Adipocyte (in vitro differentiated cells): ENCODE results near the gene LRRC43.

Source experiments
- DNase-seq: peaks from one replicate; pipeline ENCODE4 v3.0.0-alpha.2; 2015; ENCODE audit warnings: low read depth
- H3K27me3 ChIP-seq: replicated peaks from 2 replicates; pipeline ENCODE4 v1.7.0; 2013; ENCODE audit warnings: mild to moderate bottlenecking, low read length, moderate library complexity; ENCODE audit not compliant: control insufficient read depth, insufficient read depth
- H3K36me3 ChIP-seq: 2 replicates; pipeline ENCODE4 v1.7.0; 2013; ENCODE audit warnings: low read length, mild to moderate bottlenecking, moderate library complexity; ENCODE audit not compliant: control insufficient read depth, insufficient read depth, severe bottlenecking
- H3K4me1 ChIP-seq: 2 replicates; pipeline ENCODE4 v1.7.0; 2013; ENCODE audit warnings: mild to moderate bottlenecking, low read length, moderate library complexity; ENCODE audit not compliant: control insufficient read depth, insufficient read depth
- H3K4me3 ChIP-seq: 2 replicates; pipeline ENCODE4 v1.7.0; 2013; ENCODE audit warnings: mild to moderate bottlenecking, low read length, moderate library complexity
- H3K9ac ChIP-seq: 2 replicates; pipeline ENCODE4 v1.7.0; 2013; ENCODE audit warnings: mild to moderate bottlenecking, low read length, moderate library complexity
- H3K9me3 ChIP-seq: 2 replicates; pipeline ENCODE4 v1.7.0; 2013; ENCODE audit warnings: mild to moderate bottlenecking, low read length, moderate library complexity; ENCODE audit not compliant: control insufficient read depth

The LRRC43 gene

GRCh38 chr12:122206976-122207375, 24.1 kb downstream of the LRRC43 start:
- DNase-seq = no peak
- peaks cover 43% of the 10 kb centered on the region for H3K36me3 ChIP-seq

GRCh38 chr12:122207391-122207790, 24.5 kb downstream of the LRRC43 start:
- Histone ChIP-seq H3K36me3 (peaks cover 48% of the 10 kb centered on the region), H3K9ac (no peak overlapping the region)

More at GRCh38 chr12:122206976-122207375, 24.1 kb downstream of the LRRC43 start:
- Histone ChIP-seq H3K4me1 (peaks cover 4% of the 10 kb centered on the region), H3K4me3 (no peak overlapping the region), H3K27me3 (peaks cover 11% of the 10 kb centered on the region), H3K9ac (no peak overlapping the region), H3K9me3 (no peaks in the 10 kb centered on the region)

GRCh38 chr12:122208073-122208820, 25.3 kb downstream of the LRRC43 start:
- H3K4me3 ChIP-seq = no peak overlapping the region
- peaks cover under 1% of the 10 kb centered on the region for H3K4me1 ChIP-seq
- no peak overlapping the region for H3K9ac ChIP-seq
- peaks cover 55% of the 10 kb centered on the region for H3K36me3 ChIP-seq
- H3K27me3 ChIP-seq = peaks cover 5% of the 10 kb centered on the region
- DNase-seq = no peak
- H3K9me3 ChIP-seq = no peaks in the 10 kb centered on the region

More at GRCh38 chr12:122207391-122207790, 24.5 kb downstream of the LRRC43 start:
- no peaks in the 10 kb centered on the region for H3K9me3 ChIP-seq
- H3K27me3 ChIP-seq = peaks cover 7% of the 10 kb centered on the region
- H3K4me1 ChIP-seq = peaks cover 4% of the 10 kb centered on the region
- H3K4me3 ChIP-seq = no peak overlapping the region
- DNase-seq = no peak

- H3K36me3 ChIP-seq = peaks cover 77% of the 10 kb centered on the region
- no peaks in the 10 kb centered on the region for H3K27me3 ChIP-seq
- H3K9me3 ChIP-seq = no peaks in the 10 kb centered on the region
- no peaks in the 10 kb centered on the region for H3K4me1 ChIP-seq
- no peak for DNase-seq
- no peak overlapping the region for H3K9ac ChIP-seq
- H3K4me3 ChIP-seq = no peak overlapping the region
These were observed 32.8 kb downstream of the LRRC43 start for GRCh38 chr12:122215771-122216170.

- peaks cover 79% of the 10 kb centered on the region for H3K36me3 ChIP-seq
- no peaks in the 10 kb centered on the region for H3K4me1 ChIP-seq
- no peaks in the 10 kb centered on the region for H3K9me3 ChIP-seq
- no peak overlapping the region for H3K4me3 ChIP-seq
- no peak overlapping the region for H3K9ac ChIP-seq
- DNase-seq = no peak
- no peaks in the 10 kb centered on the region for H3K27me3 ChIP-seq
These were observed 33.5 kb downstream of the LRRC43 start for GRCh38 chr12:122216445-122216844.

- peaks cover 18% of the 10 kb centered on the region for H3K4me1 ChIP-seq
These were observed 42.9 kb downstream of the LRRC43 start, which contains the start of gene DIABLO for GRCh38 chr12:122225683-122226365. Gene DIABLO, minus strand, starts transcription at chr12:122226052. Its CDS starts 38 bp downstream, at chr12:122226014.

GRCh38 chr12:122226366-122227125, 43.6 kb downstream of the LRRC43 start:
- DNase-seq = no peak
- Histone ChIP-seq H3K4me1 (peaks cover 18% of the 10 kb centered on the region), H3K4me3 (peak overlapping the region; percentile 75), H3K9ac (no peak overlapping the region), H3K9me3 (no peaks in the 10 kb centered on the region), H3K36me3 (peaks cover 30% of the 10 kb centered on the region), H3K27me3 (no peaks in the 10 kb centered on the region)

More at GRCh38 chr12:122225683-122226365, 42.9 kb downstream of the LRRC43 start, which contains the start of gene DIABLO:
- DNase-seq = peak; percentile 100
- Histone ChIP-seq H3K9ac (peak within 1 kb of the TSS; percentile 97), H3K36me3 (peaks cover 30% of the 10 kb centered on the region), H3K9me3 (no peaks in the 10 kb centered on the region), H3K4me3 (peak within 1 kb of the TSS; percentile 99), H3K27me3 (no peaks in the 10 kb centered on the region)

- peaks cover 18% of the 10 kb centered on the region for H3K4me1 ChIP-seq
- H3K4me3 ChIP-seq = no peak overlapping the region
- no peaks in the 10 kb centered on the region for H3K27me3 ChIP-seq
- no peaks in the 10 kb centered on the region for H3K9me3 ChIP-seq
- H3K9ac ChIP-seq = no peak overlapping the region
- DNase-seq = no peak
- H3K36me3 ChIP-seq = peaks cover 31% of the 10 kb centered on the region
These were observed 44.4 kb downstream of the LRRC43 start for GRCh38 chr12:122227341-122227740.

- Histone ChIP-seq H3K9ac (no peak overlapping the region), H3K4me1 (peaks cover 18% of the 10 kb centered on the region), H3K9me3 (no peaks in the 10 kb centered on the region), H3K4me3 (no peak overlapping the region), H3K36me3 (peaks cover 31% of the 10 kb centered on the region), H3K27me3 (no peaks in the 10 kb centered on the region)
- no peak for DNase-seq
These were observed 45.2 kb downstream of the LRRC43 start for GRCh38 chr12:122228092-122228491.

GRCh38 chr12:122230798-122231197, 47.9 kb downstream of the LRRC43 start:
- Histone ChIP-seq H3K27me3 (no peaks in the 10 kb centered on the region), H3K9ac (no peak overlapping the region), H3K36me3 (peaks cover 54% of the 10 kb centered on the region), H3K4me3 (no peak overlapping the region), H3K9me3 (no peaks in the 10 kb centered on the region), H3K4me1 (peaks cover 5% of the 10 kb centered on the region)
- no peak for DNase-seq

GRCh38 chr12:122232691-122233090, 49.8 kb downstream of the LRRC43 start:
- Histone ChIP-seq H3K4me3 (no peak overlapping the region), H3K4me1 (no peaks in the 10 kb centered on the region), H3K9me3 (no peaks in the 10 kb centered on the region), H3K9ac (no peak overlapping the region), H3K27me3 (no peaks in the 10 kb centered on the region), H3K36me3 (peaks cover 58% of the 10 kb centered on the region)
- DNase-seq = no peak
